BLaER1 (cell line): ENCODE measurements around the gene PTPRT.

Source experiments
- H3K27ac ChIP-seq: shearing (Covaris generic); formaldehyde crosslinking; 2 replicates; pipeline ENCODE4 v1.8.1; 2022
- H3K27me3 ChIP-seq: shearing (Covaris generic); formaldehyde crosslinking; 2 replicates; pipeline ENCODE4 v1.8.1; 2022
- H3K36me3 ChIP-seq: shearing (Covaris generic); formaldehyde crosslinking; 2 replicates; pipeline ENCODE4 v1.8.1; 2022
- H3K4me1 ChIP-seq: shearing (Covaris generic); formaldehyde crosslinking; 2 replicates; pipeline ENCODE4 v1.8.1; 2022
- H3K4me2 ChIP-seq: shearing (Covaris generic); formaldehyde crosslinking; 2 replicates; pipeline ENCODE4 v1.8.1; 2022
- H3K4me3 ChIP-seq: shearing (Covaris generic); formaldehyde crosslinking; 2 replicates; pipeline ENCODE4 v1.8.1; 2022
- H3K9ac ChIP-seq: shearing (Covaris generic); formaldehyde crosslinking; 2 replicates; pipeline ENCODE4 v1.8.1; 2022
- H3K9me3 ChIP-seq: shearing (Covaris generic); formaldehyde crosslinking; 2 replicates; pipeline ENCODE4 v1.8.1; 2022
- H4K20me1 ChIP-seq: shearing (Covaris generic); formaldehyde crosslinking; 2 replicates; pipeline ENCODE4 v1.8.1; 2022
- Cebpa-rat ChIP-seq: shearing (Covaris generic); IDR thresholded peaks from 2 replicates; pipeline ENCODE4 v1.8.1; 2022

The PTPRT gene

DNA sequence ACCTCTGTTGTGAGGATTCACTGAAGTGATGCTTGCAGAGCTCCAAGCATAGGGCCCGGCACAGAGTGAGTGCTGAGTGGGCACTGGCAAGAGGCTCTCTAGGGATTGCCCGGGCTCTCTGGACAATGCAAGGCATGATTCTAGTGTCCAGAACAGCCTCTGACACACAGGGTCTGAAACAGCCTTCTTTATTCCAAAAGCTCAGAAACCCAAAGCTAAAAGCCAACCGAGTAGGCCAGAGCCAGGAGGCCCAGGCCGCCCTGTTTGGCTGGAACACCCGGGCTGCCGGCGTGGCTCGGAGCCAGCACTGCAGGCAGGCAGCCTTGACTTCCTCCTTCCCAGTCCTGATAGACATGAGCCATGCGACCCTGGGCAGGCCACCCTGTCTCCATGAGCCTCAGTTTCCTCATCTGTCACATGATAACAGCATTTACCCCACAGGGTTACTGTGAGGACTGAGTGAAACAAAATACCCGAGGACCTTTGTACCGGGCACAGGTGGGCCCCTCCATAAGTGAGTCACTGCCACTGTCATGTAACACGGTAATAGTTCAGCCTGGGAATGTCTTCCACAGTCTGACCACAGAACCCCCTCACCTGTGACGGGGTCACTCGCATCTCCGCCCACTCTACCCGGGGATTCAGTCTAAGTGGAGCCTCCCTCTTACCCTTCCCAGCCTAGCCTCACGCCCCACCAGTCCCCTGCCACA lies 51.5 kb downstream of the PTPRT start:
- no peaks in the 10 kb centered on the region for H4K20me1 ChIP-seq
- H3K4me3 ChIP-seq = no peak overlapping the region
- peaks cover 9% of the 10 kb centered on the region for H3K4me1 ChIP-seq
- no peaks in the 10 kb centered on the region for H3K27me3 ChIP-seq
- H3K9ac ChIP-seq = no peak overlapping the region
- no peak overlapping the region for H3K4me2 ChIP-seq
- H3K27ac ChIP-seq = no peak overlapping the region
- H3K9me3 ChIP-seq = no peaks in the 10 kb centered on the region
- no peaks in the 10 kb centered on the region for H3K36me3 ChIP-seq
- no peak for TF ChIP-seq Cebpa-rat

DNA sequence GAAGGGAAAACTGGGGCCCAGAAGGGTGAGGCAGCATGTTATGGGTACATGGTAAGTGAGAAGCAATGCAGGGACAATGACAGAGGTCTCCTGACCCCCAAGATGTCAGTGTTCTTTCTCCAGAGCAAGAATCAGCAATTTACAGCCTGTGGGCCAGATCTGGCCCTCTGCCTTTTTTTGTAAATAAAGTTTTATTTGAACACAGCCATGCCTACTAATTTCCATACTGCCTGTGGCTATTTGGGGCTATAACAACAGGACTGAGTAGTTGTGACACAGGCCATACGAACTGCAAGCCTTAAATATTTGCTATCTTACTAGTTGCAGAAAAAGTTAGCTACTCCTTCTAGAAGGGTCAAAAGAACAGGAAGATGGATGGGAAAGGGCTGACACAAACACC lies 52.5 kb downstream of the PTPRT start:
- H3K36me3 ChIP-seq = no peaks in the 10 kb centered on the region
- H3K4me1 ChIP-seq = peaks cover 9% of the 10 kb centered on the region
- H3K4me2 ChIP-seq = peak overlapping the region; percentile 11; the same call in 1 of the 2 replicates
- H3K27ac ChIP-seq = no peak overlapping the region
- no peaks in the 10 kb centered on the region for H4K20me1 ChIP-seq
- no peak overlapping the region for H3K9ac ChIP-seq
- no peak overlapping the region for H3K4me3 ChIP-seq
- no peaks in the 10 kb centered on the region for H3K9me3 ChIP-seq
- no peak for TF ChIP-seq Cebpa-rat
- no peaks in the 10 kb centered on the region for H3K27me3 ChIP-seq

DNA sequence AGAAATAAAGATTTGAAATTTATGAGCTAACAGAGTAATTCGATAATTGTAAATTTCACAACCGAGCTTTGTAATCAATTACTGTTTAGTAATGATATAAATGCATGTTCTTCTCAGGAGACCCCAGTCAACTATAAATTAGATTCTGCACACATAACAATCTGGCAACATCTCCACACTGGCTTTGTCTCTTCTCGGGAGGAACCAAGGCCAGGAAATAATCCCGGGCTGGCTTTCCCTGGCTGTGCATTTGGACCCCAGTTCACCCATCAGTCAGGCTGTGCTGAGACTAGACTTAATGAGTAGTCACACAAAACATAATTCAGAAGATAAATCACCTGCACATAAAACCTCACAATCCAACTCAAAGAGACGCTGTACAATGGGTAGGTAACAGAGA lies 65.5 kb downstream of the PTPRT start:
- Histone ChIP-seq H4K20me1 (no peaks in the 10 kb centered on the region), H3K36me3 (no peaks in the 10 kb centered on the region), H3K9me3 (no peaks in the 10 kb centered on the region), H3K4me1 (no peaks in the 10 kb centered on the region), H3K9ac (no peak overlapping the region), H3K27me3 (no peaks in the 10 kb centered on the region), H3K27ac (no peak overlapping the region), H3K4me3 (no peak overlapping the region), H3K4me2 (no peak overlapping the region)
- TF ChIP-seq Cebpa-rat = no peak

DNA sequence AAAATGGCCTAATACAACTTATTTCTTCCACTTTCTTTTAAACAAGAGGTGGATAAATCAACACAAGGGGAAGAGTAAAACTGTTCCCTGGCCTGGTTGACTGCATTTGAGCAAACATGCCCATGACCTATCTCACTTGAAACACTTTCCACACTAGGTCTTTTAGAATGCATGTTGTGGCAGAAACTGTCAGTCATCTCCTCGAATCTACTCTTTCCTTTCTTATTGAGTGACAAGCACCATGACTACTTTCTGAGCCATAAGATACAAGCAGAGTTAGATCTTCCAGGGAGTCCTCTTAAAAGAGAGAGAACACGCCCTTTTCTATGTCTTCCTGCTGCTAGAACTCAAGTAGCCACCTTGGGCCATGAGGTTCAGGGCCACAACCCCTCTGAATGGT lies 66.5 kb downstream of the PTPRT start:
- no peaks in the 10 kb centered on the region for H4K20me1 ChIP-seq
- H3K36me3 ChIP-seq = no peaks in the 10 kb centered on the region
- H3K27ac ChIP-seq = no peak overlapping the region
- H3K4me2 ChIP-seq = no peak overlapping the region
- no peak overlapping the region for H3K4me3 ChIP-seq
- H3K9me3 ChIP-seq = no peaks in the 10 kb centered on the region
- H3K27me3 ChIP-seq = no peaks in the 10 kb centered on the region
- no peak for TF ChIP-seq Cebpa-rat
- H3K4me1 ChIP-seq = no peaks in the 10 kb centered on the region
- H3K9ac ChIP-seq = no peak overlapping the region

DNA sequence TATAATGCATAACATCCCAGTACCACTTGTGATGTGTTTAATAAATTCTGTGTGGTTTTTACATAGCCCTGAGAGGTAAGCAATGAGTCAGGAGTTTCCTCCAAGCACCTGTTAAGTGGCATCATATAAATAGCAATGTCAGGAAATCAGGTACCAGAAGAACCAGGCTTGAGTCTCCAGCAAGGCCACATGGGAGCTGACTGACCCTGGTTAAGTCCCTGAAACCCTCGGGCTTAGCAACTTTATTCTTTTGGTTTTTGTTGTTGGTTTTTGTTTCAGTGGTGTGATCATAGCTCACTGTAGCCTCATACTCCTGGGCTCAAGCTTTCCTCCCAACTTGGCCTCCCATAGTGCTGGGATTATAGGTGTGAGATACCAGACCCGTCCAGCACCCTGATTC lies 70.0 kb downstream of the PTPRT start:
- no peak for TF ChIP-seq Cebpa-rat
- no peaks in the 10 kb centered on the region for H4K20me1 ChIP-seq
- no peaks in the 10 kb centered on the region for H3K9me3 ChIP-seq
- no peaks in the 10 kb centered on the region for H3K27me3 ChIP-seq
- H3K4me3 ChIP-seq = no peak overlapping the region
- H3K4me1 ChIP-seq = no peaks in the 10 kb centered on the region
- H3K36me3 ChIP-seq = no peaks in the 10 kb centered on the region
- H3K27ac ChIP-seq = no peak overlapping the region
- no peak overlapping the region for H3K9ac ChIP-seq
- H3K4me2 ChIP-seq = no peak overlapping the region

DNA sequence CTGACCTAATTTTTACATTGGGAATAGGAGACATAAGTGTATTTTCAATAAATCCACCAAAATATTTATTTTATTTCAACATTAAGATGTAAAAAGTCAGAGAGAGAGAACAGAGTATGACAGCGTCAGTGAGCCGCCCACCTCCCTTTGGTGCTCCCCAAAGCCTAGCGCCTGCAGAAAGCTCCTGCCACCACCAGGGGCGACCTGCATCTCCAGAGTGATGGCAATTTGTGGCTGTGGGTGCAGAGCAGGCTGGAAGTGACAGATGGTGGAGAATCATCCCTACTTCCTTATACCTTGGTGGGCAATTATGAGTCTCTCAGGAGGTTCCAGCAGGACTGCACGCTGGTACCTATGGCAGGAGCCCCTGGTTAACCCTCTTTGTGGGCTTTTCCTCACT lies 87.3 kb downstream of the PTPRT start:
- Histone ChIP-seq H3K9me3 (no peaks in the 10 kb centered on the region), H4K20me1 (no peaks in the 10 kb centered on the region), H3K27ac (no peak overlapping the region), H3K4me2 (no peak overlapping the region), H3K4me1 (no peaks in the 10 kb centered on the region), H3K27me3 (no peaks in the 10 kb centered on the region), H3K36me3 (no peaks in the 10 kb centered on the region), H3K9ac (no peak overlapping the region), H3K4me3 (no peak overlapping the region)
- no peak for TF ChIP-seq Cebpa-rat

DNA sequence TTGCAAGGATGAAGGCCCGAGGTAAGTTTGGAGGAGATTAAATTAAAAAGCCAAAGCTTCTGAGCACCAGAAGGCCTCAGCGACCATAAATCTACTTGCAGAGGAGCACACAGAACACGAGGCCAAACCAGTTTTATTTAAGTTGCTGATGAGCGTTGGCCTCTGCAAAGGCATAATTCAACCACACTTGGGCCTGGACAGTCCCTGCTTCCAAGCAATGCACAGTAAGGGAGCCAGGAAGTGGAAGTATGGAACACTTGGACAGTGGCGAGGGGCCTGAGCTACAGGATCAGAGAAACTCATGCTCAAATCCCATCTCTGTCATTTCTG lies 92.8 kb downstream of the PTPRT start:
- Histone ChIP-seq H3K36me3 (no peaks in the 10 kb centered on the region), H3K27ac (no peak overlapping the region), H3K9ac (no peak overlapping the region), H3K9me3 (no peaks in the 10 kb centered on the region), H3K27me3 (no peaks in the 10 kb centered on the region), H4K20me1 (no peaks in the 10 kb centered on the region), H3K4me2 (no peak overlapping the region), H3K4me3 (no peak overlapping the region), H3K4me1 (no peaks in the 10 kb centered on the region)
- TF ChIP-seq Cebpa-rat = no peak

DNA sequence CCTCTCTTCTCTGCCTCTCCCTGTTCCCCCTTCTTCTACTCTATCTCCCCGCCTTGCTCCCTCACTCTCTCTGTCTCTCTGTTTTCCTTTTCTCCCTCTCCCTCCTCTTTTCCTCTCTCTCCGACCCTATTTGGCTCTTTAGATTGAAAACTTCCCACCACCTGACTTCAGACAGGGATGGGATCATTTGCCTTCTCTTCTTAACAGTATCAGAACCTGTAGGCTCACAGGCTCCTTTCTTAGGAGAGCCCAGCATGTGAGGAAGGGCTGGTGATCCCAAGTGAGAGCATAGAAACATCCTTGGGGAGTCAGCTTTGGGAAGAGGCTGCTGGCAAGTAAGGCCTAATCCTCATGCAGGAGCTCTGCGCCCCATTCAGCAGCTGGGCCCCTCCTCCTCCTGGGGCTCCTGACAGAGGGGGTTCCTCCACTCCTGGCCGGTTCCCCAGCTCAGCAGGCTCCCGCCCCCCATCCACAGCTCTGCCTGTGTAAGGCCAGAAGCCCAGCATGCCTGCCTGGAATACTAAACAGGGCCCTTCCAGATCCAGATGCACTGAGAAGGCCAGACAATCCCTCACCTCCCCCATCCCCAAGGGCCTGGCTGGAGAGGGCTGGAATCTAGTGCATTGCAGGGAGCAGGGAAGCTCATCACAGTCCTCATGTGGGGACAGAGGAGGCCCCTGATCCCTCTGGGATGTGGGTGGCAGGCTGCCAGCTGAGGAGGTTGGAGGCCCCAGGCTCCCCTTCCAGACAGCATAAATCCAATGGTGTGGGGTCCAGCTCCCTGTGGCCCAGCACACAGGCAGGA lies 93.4 kb downstream of the PTPRT start:
- Histone ChIP-seq H3K27me3 (no peaks in the 10 kb centered on the region), H4K20me1 (no peaks in the 10 kb centered on the region), H3K27ac (no peak overlapping the region), H3K4me2 (no peak overlapping the region), H3K9me3 (no peaks in the 10 kb centered on the region), H3K9ac (no peak overlapping the region), H3K36me3 (no peaks in the 10 kb centered on the region), H3K4me3 (no peak overlapping the region), H3K4me1 (no peaks in the 10 kb centered on the region)
- no peak for TF ChIP-seq Cebpa-rat

DNA sequence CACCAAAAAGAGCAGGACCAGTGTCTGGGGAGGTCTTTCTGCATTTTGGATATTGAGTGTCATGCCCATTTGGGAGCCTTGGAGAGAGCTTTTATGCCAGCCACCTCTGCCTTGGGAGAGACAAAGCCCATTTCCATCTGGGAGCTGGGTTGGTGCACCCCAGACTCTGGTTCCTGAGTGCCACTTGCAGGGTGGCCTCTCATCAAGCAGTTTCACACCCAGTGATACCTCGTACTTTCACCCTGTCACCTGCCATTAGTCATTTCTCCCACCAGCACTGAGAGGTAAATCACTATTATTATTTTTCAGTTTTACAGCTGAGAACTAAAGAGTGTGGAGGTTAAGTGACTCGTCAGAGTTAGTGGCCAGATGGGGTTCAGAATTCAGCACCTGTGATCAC lies 94.7 kb downstream of the PTPRT start:
- Histone ChIP-seq H3K4me2 (no peak overlapping the region), H3K27me3 (no peaks in the 10 kb centered on the region), H3K9ac (no peak overlapping the region), H3K9me3 (no peaks in the 10 kb centered on the region), H4K20me1 (no peaks in the 10 kb centered on the region), H3K4me3 (no peak overlapping the region), H3K27ac (no peak overlapping the region), H3K36me3 (no peaks in the 10 kb centered on the region), H3K4me1 (no peaks in the 10 kb centered on the region)
- no peak for TF ChIP-seq Cebpa-rat

DNA sequence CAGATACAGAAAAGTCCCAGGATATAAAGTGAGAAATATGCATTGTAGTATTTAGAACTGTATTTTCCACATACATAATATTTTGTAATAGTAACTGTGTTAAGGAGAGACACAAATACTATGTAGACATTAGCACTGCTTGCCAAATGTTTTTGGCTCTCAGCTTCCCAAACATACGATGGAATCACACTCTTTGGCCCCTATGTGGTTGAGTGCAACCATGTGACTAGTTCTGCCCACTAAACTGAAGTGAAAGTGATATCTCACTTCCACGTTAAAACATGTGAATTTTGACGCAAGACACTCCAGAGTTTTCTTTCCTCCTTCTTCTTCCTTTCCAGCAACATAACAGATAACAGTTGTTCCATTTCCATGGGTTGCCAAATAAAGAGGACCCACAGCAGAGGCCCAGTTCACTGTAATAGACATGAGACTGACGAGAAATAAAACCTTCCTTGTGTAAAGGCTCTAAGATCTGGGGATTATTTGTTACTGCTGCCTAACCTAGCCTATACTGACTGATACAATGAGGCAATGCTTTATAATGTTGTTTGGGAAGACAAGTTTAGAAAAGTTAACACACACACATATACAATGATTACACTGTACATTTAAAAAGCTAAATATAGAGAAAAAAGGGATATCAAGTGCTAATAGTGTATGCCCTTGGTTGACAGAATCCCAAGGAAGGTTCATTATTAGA lies 97.2 kb downstream of the PTPRT start:
- H3K27ac ChIP-seq = no peak overlapping the region
- no peaks in the 10 kb centered on the region for H3K27me3 ChIP-seq
- no peaks in the 10 kb centered on the region for H4K20me1 ChIP-seq
- H3K4me3 ChIP-seq = no peak overlapping the region
- no peak overlapping the region for H3K9ac ChIP-seq
- no peak overlapping the region for H3K4me2 ChIP-seq
- H3K4me1 ChIP-seq = no peaks in the 10 kb centered on the region
- no peaks in the 10 kb centered on the region for H3K9me3 ChIP-seq
- no peaks in the 10 kb centered on the region for H3K36me3 ChIP-seq
- no peak for TF ChIP-seq Cebpa-rat
